ENCODE results near the gene BMERB1.
"Not testable (repeated sequence)": the region's sequence is repeated elsewhere in the genome, so short reads cannot be mapped to it uniquely, and the experiment has no call there.

GRCh38 chr16:15454933-15455332, 20.5 kb downstream of the BMERB1 start:
- TF ChIP-seq CTCF, POLR2A (IDR thresholded peaks at IDR 0.05): not testable (repeated sequence)
